ENCODE results near the gene KCTD7. TPM values are rescaled to one million over a fixed set of nuclear protein-coding genes. Genes with fewer than 3 reads are reported as not detected.
A peak's percentile ranks its signal among the peaks of the same experiment; 100 is the strongest.
"Not testable (repeated sequence)": the region's sequence is repeated elsewhere in the genome, so short reads cannot be mapped to it uniquely, and the experiment has no call there.

The KCTD7 gene
- total RNA-seq, 1 donor from 2014 or later: 5.0 TPM

DNA sequence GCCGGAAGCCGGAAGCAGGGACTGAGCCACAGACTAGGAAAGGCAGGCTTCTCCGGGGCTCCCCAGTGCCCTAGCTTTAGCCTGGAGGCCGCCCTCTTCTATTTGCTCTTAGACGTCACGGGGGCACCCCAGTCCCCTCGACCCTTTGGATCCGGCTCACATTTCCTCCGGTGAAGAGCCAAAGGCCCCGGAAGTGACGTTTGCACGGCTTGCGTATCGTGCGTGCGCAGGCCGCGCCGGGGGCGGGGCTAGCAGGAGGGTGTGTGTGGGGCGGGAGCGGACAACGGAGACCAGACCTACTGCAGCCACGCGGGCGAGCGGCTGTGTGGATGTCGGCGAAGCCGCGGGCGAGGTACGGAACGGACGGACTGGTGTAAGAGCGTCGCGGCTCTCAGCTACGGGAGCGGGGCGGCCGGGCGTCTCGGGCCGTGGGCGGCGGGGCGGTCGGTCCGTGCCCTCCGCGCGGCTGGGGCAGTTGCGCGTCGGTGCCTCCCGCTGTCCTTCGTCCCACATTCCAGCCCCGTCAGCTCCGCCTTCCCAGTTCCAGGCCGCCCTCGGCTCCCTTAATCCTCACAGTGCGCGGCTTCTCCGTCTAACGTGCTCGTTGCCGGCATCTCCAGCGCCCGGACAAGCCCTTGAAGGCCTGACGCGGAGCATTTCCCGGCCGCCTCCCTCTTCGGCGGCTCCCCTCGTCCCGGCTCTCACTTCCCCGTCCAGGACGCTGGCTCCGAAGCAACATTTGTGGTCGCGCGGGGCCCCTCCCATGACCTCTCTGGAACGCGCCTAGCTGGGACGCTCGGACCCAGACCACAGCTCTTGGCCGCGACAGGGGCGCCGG lies 25.8 kb downstream of the KCTD7 start:
- H3K36me3 ChIP-seq (ENCODE audit: control insufficient read depth, insufficient read depth, low read length): no peaks in the 10 kb centered on the region
- H3K4me3 ChIP-seq (ENCODE audit: low read depth, low read length): peak overlapping the region; percentile 64
- H3K27me3 ChIP-seq (ENCODE audit: control insufficient read depth, insufficient read depth, low read length): no peaks in the 10 kb centered on the region
- peak; percentile 92 for DNase-seq (ENCODE audit: low read depth)
- TF ChIP-seq, protein P1, sequence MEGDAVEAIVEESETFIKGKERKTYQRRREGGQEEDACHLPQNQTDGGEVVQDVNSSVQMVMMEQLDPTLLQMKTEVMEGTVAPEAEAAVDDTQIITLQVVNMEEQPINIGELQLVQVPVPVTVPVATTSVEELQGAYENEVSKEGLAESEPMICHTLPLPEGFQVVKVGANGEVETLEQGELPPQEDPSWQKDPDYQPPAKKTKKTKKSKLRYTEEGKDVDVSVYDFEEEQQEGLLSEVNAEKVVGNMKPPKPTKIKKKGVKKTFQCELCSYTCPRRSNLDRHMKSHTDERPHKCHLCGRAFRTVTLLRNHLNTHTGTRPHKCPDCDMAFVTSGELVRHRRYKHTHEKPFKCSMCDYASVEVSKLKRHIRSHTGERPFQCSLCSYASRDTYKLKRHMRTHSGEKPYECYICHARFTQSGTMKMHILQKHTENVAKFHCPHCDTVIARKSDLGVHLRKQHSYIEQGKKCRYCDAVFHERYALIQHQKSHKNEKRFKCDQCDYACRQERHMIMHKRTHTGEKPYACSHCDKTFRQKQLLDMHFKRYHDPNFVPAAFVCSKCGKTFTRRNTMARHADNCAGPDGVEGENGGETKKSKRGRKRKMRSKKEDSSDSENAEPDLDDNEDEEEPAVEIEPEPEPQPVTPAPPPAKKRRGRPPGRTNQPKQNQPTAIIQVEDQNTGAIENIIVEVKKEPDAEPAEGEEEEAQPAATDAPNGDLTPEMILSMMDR (IDR thresholded peaks at IDR 0.05; ENCODE audit: insufficient read depth, low read length, severe bottlenecking): no peak
- no peak for FAIRE-seq

DNA sequence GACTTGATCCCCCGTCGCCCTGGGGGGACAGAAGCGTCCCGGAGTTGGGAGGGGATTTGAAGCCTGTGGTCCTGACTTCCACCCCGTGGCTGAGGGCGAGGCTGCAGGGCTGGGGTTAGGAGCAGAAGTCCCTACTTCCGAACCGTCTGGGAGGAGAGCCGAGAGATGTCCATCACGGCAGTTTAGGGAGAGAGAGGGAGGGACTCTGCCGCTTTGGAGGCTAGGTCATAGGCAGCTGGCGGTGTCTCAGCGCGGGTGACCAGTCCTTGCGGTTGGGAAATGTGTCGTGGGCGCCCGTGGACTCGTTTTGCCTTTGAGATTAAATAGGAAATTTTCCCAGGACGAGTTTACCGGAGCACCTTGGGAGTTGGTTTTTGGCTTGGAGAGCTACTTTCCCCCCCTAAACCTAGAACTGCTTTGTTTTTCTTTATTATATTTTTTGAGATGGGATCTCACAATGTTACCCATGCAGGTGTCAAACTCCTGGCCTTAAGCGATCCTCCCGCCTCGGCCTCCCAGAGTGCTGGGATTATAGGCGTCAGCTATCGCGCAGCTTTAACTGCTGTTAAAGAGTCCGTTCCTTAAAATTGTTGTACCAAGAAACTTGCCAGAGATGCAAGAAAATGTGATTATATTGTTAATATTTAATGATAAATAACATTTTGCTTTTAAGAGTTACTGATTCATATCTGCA lies 26.6 kb downstream of the KCTD7 start:
- peak; percentile 43 for DNase-seq (ENCODE audit: low read depth)
- not testable (repeated sequence) for FAIRE-seq; H3K36me3 ChIP-seq (ENCODE audit: control insufficient read depth, insufficient read depth, low read length); H3K27me3 ChIP-seq (ENCODE audit: control insufficient read depth, insufficient read depth, low read length)
- peak overlapping the region; percentile 64 for H3K4me3 ChIP-seq (ENCODE audit: low read depth, low read length)

DNA sequence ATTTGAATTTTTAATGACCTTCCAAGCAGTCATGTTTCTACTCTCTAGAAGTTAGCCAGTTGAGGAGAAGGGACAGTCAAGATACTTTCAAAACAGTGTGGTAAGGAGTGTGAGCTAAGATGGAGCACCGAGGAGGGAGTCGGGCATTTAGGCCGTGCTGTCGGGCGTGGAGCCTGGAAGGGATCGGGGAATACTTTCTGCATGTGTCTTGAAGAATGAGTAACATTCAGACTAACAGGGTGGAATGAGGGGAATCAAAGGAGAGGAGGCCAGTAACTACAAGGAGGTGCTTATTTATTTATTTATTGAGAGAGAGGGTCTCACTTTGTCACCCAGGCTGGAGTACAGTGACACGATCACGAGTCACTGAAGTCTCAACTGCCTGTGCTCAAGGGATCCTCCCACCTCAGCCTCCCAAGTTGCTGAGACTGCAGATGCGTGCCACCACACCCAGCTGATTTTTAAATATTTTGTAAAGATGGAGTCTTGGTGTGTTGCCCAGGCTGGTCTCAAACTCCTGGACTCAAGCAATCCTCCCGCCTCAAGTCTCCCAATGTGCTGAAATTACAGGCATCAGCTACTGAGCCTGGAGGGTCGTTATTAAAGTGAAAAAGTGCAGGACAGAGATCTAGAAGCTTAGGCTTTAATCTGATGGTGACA lies 27.3 kb downstream of the KCTD7 start:
- H3K36me3 ChIP-seq (ENCODE audit: control insufficient read depth, insufficient read depth, low read length); FAIRE-seq; H3K4me3 ChIP-seq (ENCODE audit: low read depth, low read length); H3K27me3 ChIP-seq (ENCODE audit: control insufficient read depth, insufficient read depth, low read length): not testable (repeated sequence)
- peak; percentile 29 for DNase-seq (ENCODE audit: low read depth)

DNA sequence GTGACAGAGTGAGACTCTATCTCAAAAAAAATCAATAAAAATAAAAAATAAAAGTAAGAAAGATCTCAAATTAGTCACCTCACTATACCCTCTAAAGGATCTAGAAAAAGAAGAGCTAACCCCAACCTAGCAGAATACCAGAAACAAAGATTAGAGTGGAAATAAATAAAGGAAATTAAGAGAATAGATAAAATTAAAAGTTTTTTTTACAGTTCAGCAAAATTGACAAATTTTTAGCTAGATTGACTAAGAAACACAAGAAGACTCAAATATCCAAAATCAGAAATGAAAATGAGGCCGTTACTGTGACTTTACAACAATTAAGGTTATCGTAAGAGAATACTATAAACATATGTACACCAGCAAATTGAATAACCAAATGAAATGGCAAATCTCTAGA lies 29.1 kb downstream of the KCTD7 start:
- DNase-seq (ENCODE audit: low read depth) (no peak), FAIRE-seq (no peak)
- H3K4me3 ChIP-seq (ENCODE audit: low read depth, low read length): no peak overlapping the region
- H3K27me3 ChIP-seq (ENCODE audit: control insufficient read depth, insufficient read depth, low read length): no peaks in the 10 kb centered on the region
- TF ChIP-seq, protein P1 (IDR thresholded peaks at IDR 0.05; ENCODE audit: insufficient read depth, low read length, severe bottlenecking): no peak
- H3K36me3 ChIP-seq (ENCODE audit: control insufficient read depth, insufficient read depth, low read length): no peaks in the 10 kb centered on the region

DNA sequence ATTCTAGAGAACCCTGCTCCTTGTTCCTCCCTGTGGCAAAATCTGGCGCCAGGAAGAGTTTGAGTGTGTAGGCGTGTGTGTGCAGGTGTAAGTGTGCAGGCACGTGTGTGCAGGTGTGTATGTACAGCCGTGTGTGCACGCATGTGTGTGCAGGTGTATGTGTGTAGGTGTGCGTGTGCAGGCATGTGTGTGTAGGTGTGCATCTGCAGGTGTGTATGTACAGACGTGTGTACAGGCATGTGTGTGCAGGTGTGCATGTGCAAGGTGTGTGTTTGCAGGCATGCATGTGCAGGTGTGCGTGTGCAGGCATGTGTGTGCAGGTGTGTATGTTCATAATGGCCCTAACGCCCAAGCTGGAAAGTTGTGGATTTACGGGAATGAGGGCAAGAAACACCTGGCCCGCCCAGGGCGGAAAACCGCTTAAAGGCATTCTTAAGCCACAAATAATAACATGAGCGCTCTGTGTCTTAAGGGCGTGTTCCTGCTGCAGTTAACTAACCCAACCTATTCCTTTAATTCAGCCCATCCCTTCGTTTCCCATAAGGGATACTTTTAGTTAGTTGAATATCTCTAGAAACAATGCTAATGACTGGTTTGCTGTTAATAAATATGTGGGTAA lies 34.1 kb downstream of the KCTD7 start:
- Histone ChIP-seq H3K4me3 (ENCODE audit: low read depth, low read length) (no peak overlapping the region), H3K36me3 (ENCODE audit: control insufficient read depth, insufficient read depth, low read length) (no peaks in the 10 kb centered on the region), H3K27me3 (ENCODE audit: control insufficient read depth, insufficient read depth, low read length) (no peaks in the 10 kb centered on the region)
- FAIRE-seq (peak; percentile 28), DNase-seq (ENCODE audit: low read depth) (no peak)
- TF ChIP-seq, protein P1 (IDR thresholded peaks at IDR 0.05; ENCODE audit: insufficient read depth, low read length, severe bottlenecking): no peak

DNA sequence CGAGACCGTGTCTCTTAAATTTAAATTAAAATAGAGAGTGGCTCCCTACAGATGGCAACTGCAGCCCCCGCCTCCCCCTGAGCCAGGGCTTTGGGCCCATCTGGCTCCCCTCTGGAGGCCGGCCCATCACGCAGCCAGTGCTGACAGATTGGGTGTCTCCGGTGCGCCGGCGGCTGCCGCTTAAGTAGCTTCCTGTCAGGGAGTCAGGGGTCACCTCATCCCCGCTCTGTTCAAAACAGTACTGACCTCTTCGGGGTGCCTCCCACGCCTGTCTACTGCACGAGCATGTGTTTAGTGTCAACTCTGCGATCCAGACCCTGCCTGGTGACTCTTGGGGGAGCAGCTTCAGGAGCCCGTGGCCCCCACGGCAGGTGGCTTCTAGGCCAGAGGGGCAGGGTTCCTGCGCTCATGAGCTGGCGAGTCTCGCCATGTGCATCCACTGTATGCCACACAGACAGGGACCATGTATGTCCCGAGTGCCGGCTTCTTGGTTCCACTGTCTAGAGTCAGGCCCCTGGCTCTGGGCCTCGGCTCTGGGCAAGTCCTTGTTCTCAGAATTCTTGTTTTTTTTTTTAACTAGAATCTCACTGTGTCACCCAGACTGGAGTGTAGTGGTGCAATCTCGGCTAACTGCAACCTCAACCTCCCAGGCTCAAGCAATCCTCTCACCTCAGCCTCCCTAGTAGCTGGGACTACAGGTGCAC lies 36.1 kb downstream of the KCTD7 start:
- DNase-seq (ENCODE audit: low read depth): no peak
- no peaks in the 10 kb centered on the region for H3K27me3 ChIP-seq (ENCODE audit: control insufficient read depth, insufficient read depth, low read length)
- H3K4me3 ChIP-seq (ENCODE audit: low read depth, low read length): no peak overlapping the region
- H3K36me3 ChIP-seq (ENCODE audit: control insufficient read depth, insufficient read depth, low read length): peaks cover 2% of the 10 kb centered on the region
- no peak for FAIRE-seq
- TF ChIP-seq, protein P1 (IDR thresholded peaks at IDR 0.05; ENCODE audit: insufficient read depth, low read length, severe bottlenecking): no peak

Measured in bronchial epithelial cell (primary cell).